ENCODE data around the gene TXNDC9. TPM values are rescaled to one million over a fixed set of nuclear protein-coding genes. Genes with fewer than 3 reads are reported as not detected.
"Not testable (repeated sequence)": the region's sequence is repeated elsewhere in the genome, so short reads cannot be mapped to it uniquely, and the experiment has no call there.

The TXNDC9 gene
- total RNA-seq, 4 donors from 2014 or later = 24.1 to 34.7 (median 26.9) TPM

GRCh38 chr2:99317161-99317872, 18.8 kb downstream of the TXNDC9 start:
- H3K36me3 ChIP-seq = peaks cover 40% of the 10 kb centered on the region
- no peaks in the 10 kb centered on the region for H3K9me3 ChIP-seq
- no peaks in the 10 kb centered on the region for H3K4me1 ChIP-seq
- no peak overlapping the region for H3K27ac ChIP-seq
- WGBS = 97% methylated on average over 9 of the region's 9 CpGs
- no peaks in the 10 kb centered on the region for H3K27me3 ChIP-seq
- DNase-seq (ENCODE audit: low spot score in 2 of 2) = no peak
- TF ChIP-seq EP300 (IDR thresholded peaks at IDR 0.05) = no peak
- no peak for TF ChIP-seq CTCF (IDR thresholded peaks at IDR 0.05)
- TF ChIP-seq POLR2AphosphoS5 (IDR thresholded peaks at IDR 0.05) = no peak
- TF ChIP-seq POLR2A (IDR thresholded peaks at IDR 0.05) = no peak
- H3K4me3 ChIP-seq = no peak overlapping the region

GRCh38 chr2:99301097-99301496, 35.0 kb downstream of the TXNDC9 start, which contains the start of gene LYG1:
LYG1 (minus strand) TSS chr2:99301197; CDS start chr2:99295670, 5,527 bp downstream.
- 87% methylated on average over 2 of the region's 2 CpGs for WGBS
- DNase-seq (ENCODE audit: low spot score in 2 of 2) = not testable (repeated sequence)

GRCh38 chr2:99299580-99299979, 36.6 kb downstream of the TXNDC9 start:
- Histone ChIP-seq H3K36me3 (no peaks in the 10 kb centered on the region), H3K4me1 (no peaks in the 10 kb centered on the region), H3K4me3 (no peak overlapping the region), H3K27ac (no peak overlapping the region), H3K9me3 (no peaks in the 10 kb centered on the region), H3K27me3 (no peaks in the 10 kb centered on the region)
- 96% methylated on average over 7 of the region's 7 CpGs for WGBS
- no peak for DNase-seq (ENCODE audit: low spot score in 2 of 2)
- TF ChIP-seq POLR2AphosphoS5 (IDR thresholded peaks at IDR 0.05) = no peak
- no peak for TF ChIP-seq CTCF (IDR thresholded peaks at IDR 0.05)
- no peak for TF ChIP-seq POLR2A (IDR thresholded peaks at IDR 0.05)
- no peak for TF ChIP-seq EP300 (IDR thresholded peaks at IDR 0.05)

More at GRCh38 chr2:99301097-99301496, 35.0 kb downstream of the TXNDC9 start, which contains the start of gene LYG1:
- not testable (repeated sequence) for H3K27me3 ChIP-seq, H3K4me1 ChIP-seq, H3K4me3 ChIP-seq, H3K27ac ChIP-seq, H3K36me3 ChIP-seq, H3K9me3 ChIP-seq

- no peak overlapping the region for H3K4me3 ChIP-seq
- no peak for TF ChIP-seq CTCF (IDR thresholded peaks at IDR 0.05)
- no peak for TF ChIP-seq POLR2AphosphoS5 (IDR thresholded peaks at IDR 0.05)
- TF ChIP-seq POLR2A (IDR thresholded peaks at IDR 0.05) = no peak
- no peak for TF ChIP-seq EP300 (IDR thresholded peaks at IDR 0.05)
- no peaks in the 10 kb centered on the region for H3K36me3 ChIP-seq
- H3K9me3 ChIP-seq = no peaks in the 10 kb centered on the region
- DNase-seq (ENCODE audit: low spot score in 2 of 2) = no peak
- H3K4me1 ChIP-seq = no peaks in the 10 kb centered on the region
- H3K27me3 ChIP-seq = no peaks in the 10 kb centered on the region
- no peak overlapping the region for H3K27ac ChIP-seq
- WGBS = 77% methylated on average over 2 of the region's 2 CpGs
These were observed 38.1 kb downstream of the TXNDC9 start for GRCh38 chr2:99297994-99298393.

GRCh38 chr2:99285526-99285925, 50.6 kb downstream of the TXNDC9 start:
- 73% methylated on average over 7 of the region's 7 CpGs for WGBS
- no peak for TF ChIP-seq POLR2AphosphoS5 (IDR thresholded peaks at IDR 0.05)
- no peak for TF ChIP-seq EP300 (IDR thresholded peaks at IDR 0.05)
- TF ChIP-seq CTCF (IDR thresholded peaks at IDR 0.05) = no peak
- TF ChIP-seq POLR2A (IDR thresholded peaks at IDR 0.05) = no peak
- no peaks in the 10 kb centered on the region for H3K27me3 ChIP-seq

More at GRCh38 chr2:99285526-99285925, 50.6 kb downstream of the TXNDC9 start:
- DNase-seq (ENCODE audit: low spot score in 2 of 2) = no peak
- no peaks in the 10 kb centered on the region for H3K9me3 ChIP-seq
- no peaks in the 10 kb centered on the region for H3K4me1 ChIP-seq
- H3K4me3 ChIP-seq = no peak overlapping the region
- no peak overlapping the region for H3K27ac ChIP-seq
- H3K36me3 ChIP-seq = peaks cover 4% of the 10 kb centered on the region
